HG03575 (cell line): ENCODE data around the gene CNBP.
A peak's percentile ranks its signal among the peaks of the same experiment; 100 is the strongest.
"Not testable (repeated sequence)": the region's sequence is repeated elsewhere in the genome, so short reads cannot be mapped to it uniquely, and the experiment has no call there.

Experiments
- ATAC-seq: cut with Tn5 transposase; IDR thresholded peaks from one replicate; pipeline ENCODE4 v1.9.1; 2021; ENCODE audit not compliant: unreplicated experiment, insufficient number of reproducible peaks, low FRiP score; ENCODE audit errors: extremely low read depth

The CNBP gene

DNA sequence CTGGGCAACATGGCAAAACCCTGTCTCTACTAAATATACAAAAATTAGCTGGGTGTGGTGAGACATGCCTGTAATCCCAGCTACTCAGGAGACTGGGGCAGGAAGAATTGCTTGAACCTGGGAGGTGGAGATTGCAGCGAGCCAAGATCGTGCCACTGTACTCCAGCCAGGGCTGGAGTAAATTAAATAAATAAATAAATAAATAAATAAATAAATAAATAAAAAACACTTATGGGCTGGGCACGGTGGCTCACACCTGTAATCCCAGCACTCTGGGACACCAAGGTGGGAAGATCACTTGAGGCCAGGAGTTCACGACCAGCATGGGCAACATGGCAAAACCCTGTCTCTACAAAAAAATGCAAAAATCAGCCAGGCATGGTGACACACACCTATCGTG, 42.7 kb downstream of the CNBP start:
- not testable (repeated sequence) for ATAC-seq

DNA sequence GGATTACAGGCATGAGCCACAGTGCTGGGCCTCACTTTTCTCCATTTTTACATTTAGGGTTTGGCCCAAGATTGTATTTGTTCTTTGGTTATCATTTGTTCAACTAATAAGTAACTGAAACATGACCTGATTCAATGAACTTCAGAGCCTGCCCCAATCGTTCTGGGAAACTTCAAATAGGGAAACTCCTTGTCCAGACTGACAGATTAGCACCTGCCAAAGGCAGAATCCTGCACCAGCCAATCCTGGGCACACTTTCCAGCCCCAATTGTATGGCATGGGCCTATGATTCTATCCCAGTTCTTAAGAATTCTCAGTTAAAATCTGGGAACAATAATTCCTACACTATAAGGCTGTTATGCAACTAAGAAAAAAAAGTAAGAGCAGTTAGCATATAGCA, 43.8 kb downstream of the CNBP start:
- no peak for ATAC-seq

DNA sequence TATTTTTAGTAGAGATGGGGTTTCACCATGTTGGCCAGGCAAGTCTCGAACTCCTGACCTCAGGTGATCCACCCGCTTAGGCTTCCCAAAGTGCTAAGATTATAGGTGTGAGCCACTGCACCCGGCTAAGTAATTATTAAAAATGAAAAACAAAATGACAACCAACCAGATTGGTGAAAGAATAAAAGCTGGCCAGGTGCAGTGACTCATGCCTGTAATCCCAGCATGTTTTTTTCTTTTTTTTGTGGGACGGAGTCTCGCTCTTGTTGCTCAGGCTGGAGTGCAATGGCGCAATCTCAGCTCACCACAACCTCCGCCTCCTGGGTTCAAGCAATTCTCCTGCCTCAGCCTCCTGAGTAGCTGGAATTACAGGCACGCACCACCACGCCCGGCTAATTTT, 47.4 kb downstream of the CNBP start:
- not testable (repeated sequence) for ATAC-seq

DNA sequence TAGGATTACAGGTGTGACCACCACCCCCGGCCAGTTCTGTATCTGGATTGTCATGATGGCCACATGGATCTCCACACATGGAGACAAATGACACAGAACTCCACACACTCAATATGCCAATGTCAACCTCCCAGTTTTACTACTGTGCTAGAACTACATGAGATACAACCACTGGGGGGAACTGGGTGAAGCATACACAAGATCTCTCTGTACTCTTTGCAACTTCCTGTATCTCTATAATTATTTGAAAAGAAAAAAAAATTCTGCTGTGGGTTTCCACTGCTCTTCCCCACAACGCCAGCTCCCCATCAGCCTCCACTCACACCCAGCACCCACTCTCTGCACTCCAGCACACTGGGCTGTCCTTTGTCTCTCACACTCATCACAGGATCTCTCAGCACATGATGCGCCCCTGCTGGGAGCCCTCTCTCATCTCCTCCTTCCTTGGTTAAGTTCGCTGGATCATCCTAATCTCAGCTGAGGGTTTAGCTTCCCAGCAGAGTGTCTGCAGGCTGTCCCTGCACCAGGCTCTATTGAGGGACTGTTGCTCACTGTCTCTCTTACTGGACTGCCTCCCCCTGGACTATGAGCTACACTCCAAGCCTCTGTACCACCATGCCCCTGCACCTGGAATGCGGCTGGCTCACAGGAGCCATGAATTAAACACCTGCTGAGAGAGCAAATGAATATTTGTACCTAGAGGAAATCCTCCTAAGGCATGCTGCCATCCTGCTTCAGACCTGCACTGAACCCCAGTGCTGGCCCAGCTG, 51.4 kb downstream of the CNBP start:
- ATAC-seq = no peak

DNA sequence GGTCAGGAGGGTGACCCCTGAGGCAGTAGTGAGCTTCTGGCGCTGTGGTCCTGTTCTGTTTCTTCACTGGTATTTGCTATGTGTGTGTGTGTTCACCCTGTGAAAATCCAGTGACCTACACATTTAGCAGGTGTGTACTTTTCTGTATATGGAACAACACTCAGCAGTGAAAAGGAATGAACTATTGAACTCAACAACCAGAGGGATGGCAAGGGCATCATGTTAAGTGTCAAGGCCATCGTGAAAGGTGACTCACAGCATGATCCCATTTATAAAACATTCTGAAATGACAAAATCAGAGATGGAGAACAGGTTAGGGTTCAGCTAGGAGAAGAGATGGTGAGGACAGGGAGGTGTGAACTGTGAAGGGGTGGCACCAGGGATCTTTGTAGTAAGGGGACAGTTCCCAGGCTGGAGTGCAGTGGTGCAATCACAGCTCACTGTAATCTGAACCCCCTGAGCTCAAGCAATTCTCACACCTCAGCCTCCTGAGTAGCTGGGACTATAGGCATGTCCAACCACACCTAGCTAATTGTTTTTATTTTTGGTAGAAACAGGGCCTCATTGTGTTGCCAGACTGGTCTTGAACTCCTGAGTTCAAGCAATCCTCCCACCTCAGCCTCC, 52.1 kb downstream of the CNBP start:
- no peak for ATAC-seq

DNA sequence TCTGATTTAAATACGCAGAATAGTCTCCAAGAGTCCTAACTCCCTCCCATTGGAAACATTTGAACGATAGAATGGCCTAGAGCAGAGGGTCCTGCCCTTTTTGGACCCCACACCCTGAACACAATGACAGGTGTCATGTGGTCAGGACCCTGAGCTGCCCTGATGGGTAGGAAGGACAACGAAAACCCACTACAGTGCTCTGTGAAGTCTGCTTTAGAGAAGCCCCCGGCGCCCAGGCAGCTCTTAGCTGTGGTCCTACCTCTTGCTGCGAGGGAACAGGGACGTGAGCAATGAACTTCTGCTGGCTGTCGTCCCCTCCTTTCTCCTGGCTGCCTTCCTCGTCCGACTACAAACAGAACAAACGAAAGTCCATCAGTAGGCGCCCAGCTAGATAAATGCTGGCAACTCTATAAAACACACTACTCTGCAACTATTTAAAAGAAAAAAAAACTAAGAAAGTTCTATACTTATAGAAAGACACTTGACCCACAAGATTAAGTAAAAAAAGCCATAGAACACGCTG, 53.3 kb downstream of the CNBP start:
- no peak for ATAC-seq

DNA sequence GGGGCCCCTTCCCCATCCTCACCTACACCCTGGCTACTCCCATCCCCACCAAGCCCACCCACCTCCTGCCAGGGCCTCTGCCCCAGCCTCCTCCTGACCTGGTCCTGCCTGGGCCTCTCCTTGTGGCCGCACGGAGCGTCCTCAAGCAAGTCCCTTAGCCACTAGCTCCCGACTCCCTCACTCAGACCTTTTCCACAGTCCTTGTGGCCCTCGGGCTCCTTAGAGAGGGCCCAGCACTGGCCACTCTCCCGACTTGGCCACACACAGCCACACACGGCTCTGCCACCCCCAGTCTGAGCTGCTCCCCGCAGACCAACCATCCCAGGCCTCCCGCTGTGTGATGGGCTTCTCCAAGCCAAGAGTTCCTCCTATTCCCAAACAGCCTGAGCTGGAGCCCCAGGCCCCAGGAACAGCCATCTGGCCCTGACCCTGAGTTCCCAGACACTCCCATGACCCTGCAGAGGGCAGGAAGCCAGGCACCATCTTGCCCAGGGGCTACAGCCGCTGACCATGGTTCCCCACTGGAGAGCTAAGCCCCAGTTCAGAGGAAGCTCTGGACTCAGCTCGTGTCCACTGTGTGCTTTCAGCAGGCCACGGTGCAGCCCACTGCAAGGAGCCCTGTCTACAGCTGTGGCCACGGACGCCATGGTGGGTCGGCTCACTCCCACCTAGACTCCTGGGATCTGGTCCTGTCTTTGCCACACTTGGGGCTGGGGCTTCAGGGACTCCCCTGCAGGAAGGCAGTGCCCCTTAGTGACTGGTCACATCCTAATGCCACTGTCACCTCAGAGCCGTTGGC, 55.1 kb downstream of the CNBP start:
- ATAC-seq = no peak

DNA sequence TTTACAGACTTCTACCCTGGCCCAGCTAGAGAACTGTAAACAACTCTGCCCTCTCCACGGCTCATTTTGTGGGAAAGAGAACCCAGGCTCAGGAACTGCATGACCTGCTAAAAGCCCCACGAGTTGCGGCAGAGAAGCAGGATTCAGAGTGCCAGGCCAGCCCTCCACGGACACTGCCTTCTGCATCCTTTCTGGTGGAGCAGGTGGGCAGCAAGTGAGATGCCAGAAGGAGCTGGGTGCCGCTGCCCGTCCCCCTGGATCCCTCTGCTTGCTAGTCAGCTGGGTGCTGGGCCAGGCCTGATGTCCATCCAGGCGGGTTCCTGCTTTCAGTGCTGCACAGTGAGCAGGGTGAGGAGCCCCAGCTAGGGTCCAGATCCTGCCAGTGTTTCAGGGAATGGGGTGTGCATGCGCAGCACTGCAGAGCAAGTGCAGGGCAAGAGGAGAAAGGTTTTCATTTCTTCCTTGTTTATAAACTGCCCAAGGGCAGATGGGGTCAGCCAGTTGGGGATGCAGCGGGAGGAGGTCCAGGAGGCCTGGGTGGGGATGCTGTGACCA, 56.9 kb downstream of the CNBP start:
- no peak for ATAC-seq

DNA sequence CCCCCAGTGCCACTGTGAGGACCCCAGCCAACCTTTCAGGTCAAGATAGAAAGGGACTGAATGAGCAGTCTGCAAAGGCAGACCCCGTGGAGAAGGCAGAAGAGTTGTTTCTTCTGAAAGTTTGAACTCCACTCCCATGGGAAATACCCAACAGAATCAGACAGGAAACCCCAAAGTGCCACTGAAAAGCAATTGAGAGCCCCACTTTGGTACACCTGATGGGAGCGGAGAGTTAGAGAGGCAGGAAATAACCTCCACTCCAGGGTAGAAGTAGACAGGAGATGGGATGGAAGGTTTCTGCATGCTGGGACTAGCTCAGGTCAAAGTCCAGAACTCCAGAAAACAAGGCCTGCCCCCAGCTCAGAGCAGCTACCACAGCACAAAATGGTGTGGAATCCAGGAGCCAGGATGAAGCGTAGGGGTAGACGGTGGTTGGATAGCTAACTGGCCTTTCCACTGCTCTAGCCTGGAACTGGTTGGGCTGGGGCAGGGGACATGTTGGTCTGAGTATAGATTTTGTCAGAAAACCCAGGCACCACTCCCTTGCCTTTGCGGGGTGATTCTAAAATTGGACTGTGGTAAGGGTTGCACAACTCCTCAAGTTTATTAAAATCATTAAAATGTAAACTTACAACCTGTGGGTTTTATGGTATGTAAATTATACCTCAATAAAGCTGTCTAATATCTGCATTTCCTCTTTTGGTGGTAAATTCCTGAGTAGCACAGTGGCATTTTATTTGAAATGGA, 60.2 kb downstream of the CNBP start:
- no peak for ATAC-seq

DNA sequence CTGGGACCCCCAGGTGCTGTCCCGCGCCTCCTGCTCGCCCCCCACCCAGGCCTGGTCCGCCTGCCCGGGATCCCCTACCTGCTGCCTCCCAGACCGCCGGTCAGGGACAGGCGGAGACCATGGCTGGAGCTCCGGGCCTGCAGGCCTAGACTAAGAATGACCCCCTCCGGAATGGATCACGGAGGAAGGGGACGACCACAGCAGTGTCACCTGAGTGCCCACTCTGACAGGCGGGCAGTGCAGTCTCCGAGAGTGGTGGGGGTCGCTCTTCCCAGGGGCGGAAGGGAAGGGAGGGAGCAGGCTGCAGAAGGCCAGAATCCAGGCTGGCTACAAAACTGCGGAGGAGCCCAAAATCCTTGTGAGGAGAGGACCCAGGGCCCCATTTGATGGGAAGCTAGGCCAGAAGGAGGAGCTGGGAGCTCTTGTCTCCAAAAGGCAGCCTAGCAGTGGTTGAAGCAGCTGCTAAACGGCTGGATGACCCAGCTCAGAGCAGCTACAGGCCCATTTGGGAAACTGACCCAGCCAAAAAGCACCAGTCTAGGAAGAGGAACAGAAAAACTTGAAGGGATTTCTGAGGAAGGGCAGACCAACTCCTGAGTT, 61.2 kb downstream of the CNBP start:
- no peak for ATAC-seq

DNA sequence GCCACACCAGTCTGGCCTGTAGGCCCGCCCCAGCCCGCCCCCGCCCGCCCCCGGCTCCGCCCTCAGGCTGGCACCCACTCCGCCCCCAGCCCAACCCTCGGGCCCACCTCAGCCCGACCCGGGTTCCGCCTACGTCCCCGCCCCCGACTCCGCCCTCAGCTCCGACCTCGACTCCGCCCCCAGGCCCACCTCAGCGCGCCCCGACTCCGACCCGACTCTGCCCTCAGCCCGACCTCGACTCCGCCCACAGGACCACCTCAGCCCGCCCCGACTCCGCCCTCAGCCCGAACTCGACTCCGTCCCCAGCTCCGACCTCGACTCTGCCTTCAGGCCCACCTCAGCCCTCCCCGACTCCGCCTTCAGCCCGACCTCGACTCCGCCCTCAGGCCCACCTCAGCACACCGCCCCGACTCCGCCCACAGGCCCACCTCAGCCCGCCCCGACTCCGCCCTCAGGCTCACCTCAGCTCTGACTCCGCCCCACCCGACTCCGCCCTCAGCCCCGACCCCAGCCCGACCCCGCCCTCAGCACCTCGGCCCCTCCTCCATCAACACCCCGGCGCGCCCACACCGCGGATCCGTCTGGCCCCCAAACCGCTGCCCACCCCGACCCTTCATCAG, 61.8 kb downstream of the CNBP start, which contains the start of gene RAB43:
Gene RAB43 (minus strand): TSS at position 13 of the 620 bp plus-strand sequence. CDS start 315 bp downstream, outside the sequence.
- ATAC-seq = no peak

DNA sequence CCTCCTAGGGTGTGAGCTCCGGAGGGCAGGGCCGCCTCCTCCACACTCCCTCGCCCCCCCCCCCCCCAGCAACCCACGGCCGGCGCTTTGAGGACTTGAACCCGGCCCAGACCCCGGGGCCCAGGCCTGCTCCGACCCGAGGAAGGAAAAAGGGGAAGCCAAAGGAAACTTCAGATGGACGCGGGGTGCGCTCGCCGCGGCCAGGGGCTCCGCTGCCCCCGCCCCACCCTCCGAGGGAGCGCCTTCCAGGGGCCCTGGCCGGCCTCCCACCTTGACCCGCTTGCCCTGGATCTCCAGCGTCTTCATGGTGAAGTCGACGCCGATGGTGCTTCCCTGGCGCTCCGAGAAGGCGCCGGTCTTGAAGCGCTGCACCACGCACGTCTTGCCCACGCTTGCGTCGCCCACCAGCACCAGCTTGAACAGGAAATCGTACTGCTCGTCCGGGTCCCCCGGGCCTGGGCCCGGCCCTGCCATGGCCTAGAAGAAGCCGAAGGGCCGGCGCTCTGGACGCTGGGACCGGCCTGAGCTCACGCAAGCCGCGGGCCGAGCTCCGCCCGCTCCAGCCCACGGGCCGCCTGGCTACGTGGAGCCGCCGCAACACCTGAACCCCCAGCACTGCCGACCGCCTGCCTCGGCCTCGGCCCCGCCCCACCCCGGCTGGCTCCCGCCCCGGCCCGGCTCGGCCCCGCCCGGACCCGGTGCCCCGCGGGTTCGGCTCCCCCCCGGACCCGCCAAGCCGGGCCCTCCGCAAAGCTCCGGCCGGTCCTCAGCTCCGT, 62.5 kb downstream of the CNBP start:
- ATAC-seq = no peak

DNA sequence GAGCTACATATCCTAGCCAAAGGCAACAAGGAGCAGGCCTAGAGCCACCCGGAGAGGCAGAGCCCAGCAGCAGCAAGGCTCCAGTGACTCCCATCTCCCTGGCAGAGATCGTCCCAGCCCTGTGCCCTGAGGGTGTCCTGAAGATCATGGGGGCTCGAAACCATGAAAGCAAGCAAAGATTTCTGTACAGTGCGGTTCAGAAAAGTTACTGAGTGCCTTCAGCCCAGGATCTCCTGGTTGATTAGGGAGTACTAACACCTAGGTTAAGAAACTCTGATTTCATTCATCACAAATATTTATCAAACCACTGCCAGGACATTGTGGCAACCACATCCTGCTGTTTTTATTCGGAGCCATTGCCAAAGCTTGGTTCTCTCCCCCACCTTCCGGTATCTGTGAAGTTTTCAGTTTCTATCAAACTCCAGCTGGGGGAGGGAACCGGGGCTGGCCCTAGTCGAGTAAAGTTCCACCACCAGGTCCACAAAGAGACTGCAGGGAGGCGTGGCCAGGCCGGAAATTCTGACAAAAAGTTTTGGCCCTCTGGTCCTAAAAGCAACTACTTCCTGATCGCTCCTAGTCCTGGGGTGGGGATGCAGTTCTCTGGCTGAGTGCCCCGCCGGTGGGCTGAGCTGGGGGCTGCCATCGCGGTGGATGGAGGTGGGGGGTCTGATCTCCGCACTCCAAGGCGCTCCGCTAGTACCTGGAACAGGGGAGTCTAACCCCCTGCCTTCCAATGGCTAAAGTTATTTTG, 63.3 kb downstream of the CNBP start:
- ATAC-seq = peak; percentile 50

DNA sequence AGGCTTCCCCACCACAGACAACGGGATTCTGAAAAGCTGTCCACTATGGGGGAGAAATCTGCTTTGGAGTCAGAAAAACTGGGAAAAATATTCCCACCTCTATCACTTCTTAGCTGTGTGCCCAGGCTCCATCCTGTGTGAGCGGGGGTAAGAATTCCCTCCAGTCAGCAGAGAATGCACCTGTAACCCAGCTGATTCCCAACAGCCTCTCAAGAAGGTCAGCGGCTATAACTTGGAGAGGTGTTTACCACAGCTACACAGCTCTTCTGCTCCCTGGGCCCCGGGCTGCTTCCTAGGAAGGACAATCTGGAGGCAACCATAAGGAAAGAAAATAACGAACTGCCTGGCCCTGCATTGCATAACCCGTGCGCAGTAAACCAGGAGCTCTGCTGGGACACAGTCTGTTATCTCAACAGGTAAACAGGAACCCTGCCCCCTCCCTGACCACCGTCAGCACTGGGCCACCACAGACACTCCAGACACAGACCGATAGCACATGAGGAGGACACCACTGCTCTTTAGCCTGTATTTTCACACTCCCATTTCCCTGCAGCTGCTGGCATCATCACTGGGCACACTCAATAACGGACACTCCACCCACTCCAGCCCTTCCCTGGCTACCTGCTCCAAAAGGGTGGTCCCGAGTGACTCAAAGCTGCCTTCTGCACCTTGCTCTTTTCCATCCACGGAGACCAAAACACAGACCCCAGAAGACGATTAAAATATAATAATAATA, 64.2 kb downstream of the CNBP start:
- ATAC-seq = no peak

DNA sequence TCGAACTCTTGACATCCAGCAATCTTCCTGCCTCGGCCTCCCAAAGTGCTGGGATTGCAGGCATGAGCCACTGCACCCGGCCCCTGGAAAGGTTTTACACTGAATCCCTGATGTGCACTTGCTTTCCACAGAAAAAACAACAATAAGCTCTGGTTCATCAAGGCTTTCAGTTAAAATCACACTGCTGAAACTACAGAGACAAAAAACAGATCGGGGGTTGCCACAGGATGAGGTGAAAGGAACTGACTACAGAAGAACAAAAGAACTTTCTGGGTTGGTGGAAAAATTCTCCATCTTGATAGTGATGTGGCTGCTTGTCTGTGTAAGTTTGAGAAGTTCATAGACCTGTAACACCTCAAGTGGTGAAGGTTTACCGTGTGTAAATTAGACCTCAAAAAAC, 65.0 kb downstream of the CNBP start:
- ATAC-seq = no peak
